Measurements from ENCODE around the gene C2orf74. TPM values are rescaled to one million over a fixed set of nuclear protein-coding genes. Genes with fewer than 3 reads are reported as not detected.
"Not testable (repeated sequence)": the region's sequence is repeated elsewhere in the genome, so short reads cannot be mapped to it uniquely, and the experiment has no call there.

C2orf74 gene
- total and polyA plus RNA-seq, 8 donors, result 5.0 to 26.5 (median 14.0) TPM

GRCh38 chr2:61157371-61158003 lies 4.5 kb upstream of the C2orf74 start:
- Histone ChIP-seq H3K4me1 (no peaks in the 10 kb centered on the region), H3K27me3 (no peaks in the 10 kb centered on the region), H3K27ac (no peak overlapping the region), H3K4me3 (no peak overlapping the region), H3K36me3 (peaks cover 0 to 16% of the 10 kb centered on the region in 2 donors), H3K9me3 (peaks cover 0 to 11% of the 10 kb centered on the region in 2 donors)
- DNase-seq, result no peak
- ATAC-seq, result no peak
- TF ChIP-seq CTCF (IDR thresholded peaks at IDR 0.05), result no peak
- intact Hi-C loops (cut with DNase I), result no loop called here

- Histone ChIP-seq H3K27ac (no peak overlapping the region), H3K4me1 (no peaks in the 10 kb centered on the region), H3K4me3 (no peak overlapping the region), H3K36me3 (peaks cover 0 to 18% of the 10 kb centered on the region in 2 donors), H3K27me3 (no peaks in the 10 kb centered on the region), H3K9me3 (peaks cover 0 to 11% of the 10 kb centered on the region in 2 donors)
- TF ChIP-seq CTCF (IDR thresholded peaks at IDR 0.05), result no peak
- intact Hi-C loops (cut with DNase I), result no loop called here
- DNase-seq (no peak), ATAC-seq (no peak)
Observed at GRCh38 chr2:61158356-61158955, 3.5 kb upstream of the C2orf74 start.

- Histone ChIP-seq H3K27ac (no peak overlapping the region), H3K4me1 (no peaks in the 10 kb centered on the region), H3K4me3 (no peak overlapping the region), H3K9me3 (peaks cover 0 to 11% of the 10 kb centered on the region in 2 donors), H3K27me3 (no peaks in the 10 kb centered on the region), H3K36me3 (peaks cover 0 to 43% of the 10 kb centered on the region in 2 donors)
- TF ChIP-seq CTCF (IDR thresholded peaks at IDR 0.05), result no peak
- DNase-seq (no peak), ATAC-seq (no peak)
- intact Hi-C loops (cut with DNase I), result no loop called here
Observed at GRCh38 chr2:61162721-61163120, 733 bp downstream of the C2orf74 start.

- H3K27ac ChIP-seq; intact Hi-C loops (cut with DNase I); H3K27me3 ChIP-seq; DNase-seq; H3K4me3 ChIP-seq; H3K4me1 ChIP-seq; ATAC-seq; H3K9me3 ChIP-seq: not testable (repeated sequence)
- peaks cover 0 to 30% of the 10 kb centered on the region in 2 donors for H3K36me3 ChIP-seq
Observed at GRCh38 chr2:61165082-61165481, 3.1 kb downstream of the C2orf74 start.

- Histone ChIP-seq H3K9me3 (no peaks in the 10 kb centered on the region), H3K4me3 (no peak overlapping the region), H3K27me3 (no peaks in the 10 kb centered on the region), H3K27ac (no peak overlapping the region), H3K36me3 (peaks cover 0 to 30% of the 10 kb centered on the region in 2 donors), H3K4me1 (no peaks in the 10 kb centered on the region)
- ATAC-seq (no peak), DNase-seq (no peak)
- TF ChIP-seq CTCF (IDR thresholded peaks at IDR 0.05), result no peak
- intact Hi-C loops (cut with DNase I), result no loop called here
Observed at GRCh38 chr2:61165946-61166345, 4.0 kb downstream of the C2orf74 start.

Data from left lung (tissue), 10 donors.